Tongue (tissue), 2 donors: ENCODE results near the gene ZNF408. TPM values are rescaled to one million over a fixed set of nuclear protein-coding genes. Genes with fewer than 3 reads are reported as not detected.
"Not testable (repeated sequence)": the region's sequence is repeated elsewhere in the genome, so short reads cannot be mapped to it uniquely, and the experiment has no call there.

Experiments used
- DNase-seq: peaks from one replicate; pipeline ENCODE4 v3.0.0-alpha.2; 2015
- total RNA-seq: library from RNA; depleted of rRNA; stranded (reverse); fragments of >200 nt; gene quantifications from one replicate; pipeline ENCODE4 v1.2.3, GENCODE V29; 2014

Gene ZNF408
- 8.2 TPM for total RNA-seq

DNA sequence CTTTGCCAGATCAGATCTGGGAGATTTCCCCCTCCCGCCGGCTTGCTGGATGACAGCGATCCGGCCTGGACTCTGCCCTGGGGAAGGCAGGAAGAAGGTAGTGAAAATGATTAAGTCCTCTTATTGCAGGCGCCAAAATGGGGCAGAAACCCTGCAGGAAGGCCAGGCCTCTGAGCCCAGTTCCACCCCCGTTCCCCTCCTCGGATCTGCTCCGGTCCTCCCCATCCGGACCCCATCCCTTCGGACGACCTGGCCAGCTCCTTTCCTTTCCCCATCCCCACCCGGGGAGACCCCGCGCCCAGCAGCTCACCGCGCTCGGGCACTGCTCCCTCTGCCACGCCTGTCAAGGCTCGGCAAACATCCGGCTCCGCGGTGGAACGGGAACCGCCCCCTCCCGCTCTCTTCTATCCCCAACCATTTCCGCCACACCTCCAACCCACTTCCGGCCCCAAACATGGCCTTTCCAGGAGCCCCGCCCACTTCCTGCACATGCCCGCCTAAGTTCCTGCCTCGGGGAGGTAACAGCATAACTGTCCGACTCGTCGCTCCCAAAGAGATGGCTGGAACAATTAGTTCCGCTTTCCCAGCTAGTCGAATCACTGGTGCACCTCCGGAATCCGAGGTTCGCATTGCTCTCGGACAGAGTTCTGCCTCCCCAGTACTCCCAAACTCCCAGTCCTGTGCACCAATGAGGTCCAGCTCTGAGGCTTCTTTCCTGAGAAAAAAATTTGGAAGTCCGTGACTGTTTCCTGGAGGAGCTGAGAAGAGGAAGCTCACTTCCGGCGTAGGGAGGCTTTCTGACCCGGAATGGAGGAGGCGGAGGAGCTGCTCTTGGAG, at the start of gene ZNF408, which contains the start of gene ARHGAP1:
ZNF408 (plus strand) TSS at position 791 of the 837 bp plus-strand sequence; CDS start at position 808, 17 bp downstream.
ARHGAP1 (minus strand) TSS at position 379 of the 837 bp plus-strand sequence. CDS start 4,512 bp downstream, outside the sequence.
- peak; percentile 100 for DNase-seq

DNA sequence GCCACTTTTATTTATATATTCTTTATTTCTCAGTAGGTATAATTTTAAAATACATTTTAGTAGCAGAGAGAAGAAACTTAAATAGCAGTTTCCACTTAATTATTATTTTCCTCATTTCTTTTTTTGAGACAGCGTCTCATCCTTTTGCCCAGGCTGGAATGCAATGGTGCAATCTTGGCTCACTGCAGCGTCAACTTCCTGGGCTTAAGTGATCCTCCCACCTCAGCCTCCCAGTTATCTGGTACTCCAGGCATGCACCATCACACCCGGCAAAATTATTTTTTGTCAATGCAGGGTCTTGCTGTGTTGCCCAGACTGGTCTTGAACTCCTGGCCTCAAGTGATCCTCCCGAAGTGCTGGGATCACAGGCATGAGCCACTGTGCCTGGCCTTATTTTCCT, 45.2 kb upstream of the ZNF408 start:
- no peak for DNase-seq

DNA sequence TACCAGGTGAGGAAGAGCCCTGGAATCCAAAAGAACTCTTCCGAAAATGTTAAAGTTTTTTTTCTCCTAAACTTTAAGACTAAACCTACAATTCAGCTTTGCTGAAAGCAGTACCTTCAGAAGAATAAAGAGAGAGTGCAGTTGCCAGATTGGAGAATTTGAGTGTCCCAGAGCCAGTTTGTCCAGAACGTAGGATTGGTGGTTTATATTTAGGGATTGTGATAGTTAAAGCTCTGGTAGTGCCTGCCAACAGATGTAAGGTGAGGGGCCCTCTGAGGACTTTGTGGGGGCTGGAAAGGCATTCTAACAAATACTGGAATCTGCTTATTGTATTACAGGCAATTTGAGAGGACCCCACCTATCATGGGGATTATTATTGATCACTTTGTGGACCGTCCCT, 43.6 kb upstream of the ZNF408 start:
- no peak for DNase-seq

DNA sequence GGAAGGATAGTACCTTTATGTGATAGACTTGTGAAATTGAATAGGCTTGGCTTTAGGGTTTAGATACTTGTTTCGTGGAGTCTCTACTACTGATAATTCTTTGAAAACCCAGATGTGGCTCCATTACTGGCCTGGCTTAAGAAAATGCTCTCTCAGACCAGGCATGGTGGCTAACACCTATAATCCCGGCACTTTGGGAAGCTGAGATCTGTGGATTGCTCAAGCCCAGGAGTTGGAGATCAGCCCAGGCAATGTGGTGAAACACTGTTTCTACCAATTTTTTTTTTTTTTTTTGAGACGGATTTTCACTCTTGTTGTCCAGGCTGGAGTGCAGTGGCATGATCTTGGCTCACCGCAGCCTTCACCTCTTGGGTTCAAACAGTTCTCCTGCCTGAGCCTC, 42.6 kb upstream of the ZNF408 start:
- no peak for DNase-seq

DNA sequence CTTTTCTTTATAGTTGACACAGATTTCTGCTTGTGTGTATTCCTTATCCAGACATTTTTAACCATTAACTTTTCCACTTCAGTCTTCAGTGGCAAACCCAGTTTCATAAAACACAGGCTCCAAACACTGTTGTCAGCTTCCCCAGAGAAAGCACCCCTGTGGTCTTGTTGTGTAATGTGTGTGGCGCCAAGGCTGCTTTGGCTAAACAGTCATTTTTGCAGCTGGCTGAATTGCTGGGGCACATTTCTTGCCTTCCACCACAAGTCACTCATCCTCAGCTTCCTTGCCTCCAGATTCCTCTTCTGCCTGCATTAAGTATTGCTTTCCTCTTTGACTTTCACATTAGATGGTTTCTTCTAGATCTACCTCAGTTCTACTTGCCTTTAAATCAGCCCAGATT, 40.9 kb upstream of the ZNF408 start:
- no peak for DNase-seq

DNA sequence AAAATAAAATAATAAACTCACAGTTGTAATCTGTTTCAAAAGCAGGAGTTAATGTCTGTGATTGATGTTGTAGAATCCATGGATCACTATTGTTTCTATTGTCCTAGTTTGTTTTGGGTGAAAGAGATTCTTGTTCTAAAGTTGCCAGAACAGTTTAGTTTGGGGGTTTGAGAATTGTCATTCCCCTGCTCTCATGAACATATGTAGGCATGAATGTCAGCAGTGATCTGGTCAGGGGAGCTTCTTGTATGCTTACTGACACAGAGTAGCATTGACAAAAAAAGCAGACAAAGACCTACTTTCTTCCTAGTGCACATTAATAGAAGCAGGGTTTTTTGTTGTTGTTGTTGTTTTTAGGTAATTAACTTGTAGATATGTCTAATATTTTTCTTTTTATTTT, 39.0 kb upstream of the ZNF408 start:
- DNase-seq, result no peak

DNA sequence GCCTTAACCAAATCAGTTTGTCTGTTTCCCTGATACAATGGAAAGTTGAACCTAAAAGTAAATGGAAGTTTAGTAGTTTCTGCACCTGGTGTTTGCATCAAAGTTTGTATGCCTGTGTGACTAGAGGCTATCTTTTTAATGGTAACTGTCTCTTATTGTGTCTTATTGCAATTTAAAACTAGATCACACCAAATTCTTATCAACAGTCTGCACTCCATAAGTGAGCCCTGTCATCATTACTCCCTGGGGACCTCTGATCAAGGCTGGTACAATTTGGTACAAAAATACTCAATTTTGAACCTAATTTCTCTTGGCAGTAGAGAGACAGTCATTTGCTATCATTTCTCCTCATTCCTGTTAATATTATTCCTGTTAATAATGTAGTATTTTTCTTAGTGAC, 38.5 kb upstream of the ZNF408 start:
- DNase-seq, result no peak

DNA sequence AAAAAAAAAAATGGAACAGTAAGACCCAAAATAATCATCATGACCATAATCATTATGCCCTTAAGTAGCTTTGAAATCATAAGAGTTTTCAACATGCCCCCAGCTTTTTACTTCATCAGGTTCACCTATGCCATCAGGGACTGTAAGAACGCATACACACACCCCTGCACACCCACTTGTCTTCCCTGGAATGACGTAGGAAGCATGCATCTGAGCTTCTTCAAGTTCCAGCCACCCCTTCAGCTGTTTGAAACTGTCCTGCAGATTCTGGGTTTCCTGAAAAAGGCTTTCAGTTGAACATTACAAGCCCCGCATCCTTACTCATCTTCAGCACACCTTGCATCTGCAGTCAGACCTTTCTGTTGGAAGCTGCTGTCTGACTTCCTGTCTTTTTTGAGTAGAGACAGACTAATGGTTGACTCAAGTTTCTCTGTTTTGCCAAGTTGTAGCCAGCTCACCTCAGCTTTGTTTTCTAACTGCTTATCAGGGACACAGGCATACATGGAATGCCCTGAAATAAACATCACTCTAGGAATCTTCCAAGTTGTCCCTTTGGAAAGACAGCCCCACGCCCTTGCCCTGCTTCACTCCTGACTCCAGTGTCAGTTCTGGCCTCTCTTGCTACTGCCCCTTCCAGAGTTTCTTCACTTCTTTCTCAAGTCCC, 37.4 kb upstream of the ZNF408 start:
- DNase-seq, result no peak

DNA sequence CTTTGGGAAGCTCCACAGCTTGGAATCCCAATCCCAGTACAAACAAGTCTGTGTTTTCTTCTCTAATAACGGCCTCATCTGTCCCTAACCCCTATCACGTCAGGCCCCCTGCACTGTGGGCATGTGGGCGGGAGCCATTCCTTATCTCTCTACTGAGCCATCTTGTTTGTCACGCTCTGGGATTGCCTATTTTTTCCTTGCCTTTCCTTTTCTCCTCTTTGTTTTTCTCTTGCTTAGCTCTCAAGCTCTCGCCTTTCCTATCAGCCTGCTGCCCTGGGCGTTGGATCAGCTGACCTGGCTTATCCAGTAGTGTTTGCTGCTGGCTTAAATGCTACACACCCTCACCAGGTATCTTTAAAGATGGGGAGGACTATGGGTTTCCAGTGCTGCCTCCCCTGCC, 36.2 kb upstream of the ZNF408 start:
- no peak for DNase-seq

DNA sequence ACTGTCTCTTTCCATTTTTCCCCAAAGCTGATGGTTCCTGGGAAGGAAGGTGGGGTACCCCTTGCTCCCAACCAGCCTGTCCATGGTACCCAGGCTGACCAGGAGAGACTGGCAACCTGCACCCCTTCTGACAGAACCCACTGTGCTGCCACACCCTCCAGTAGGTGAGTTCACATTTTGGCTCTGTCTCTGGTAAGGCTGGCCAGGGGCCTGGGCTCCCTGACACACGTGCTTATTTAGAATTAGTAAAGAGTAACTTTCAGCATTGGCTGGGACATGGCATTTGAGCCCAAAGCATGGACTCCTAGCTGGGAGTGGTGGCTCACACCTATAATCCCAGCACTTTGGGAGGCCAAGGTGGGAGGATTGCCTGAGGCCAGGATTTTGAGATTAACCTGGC, 35.5 kb upstream of the ZNF408 start:
- no peak for DNase-seq

DNA sequence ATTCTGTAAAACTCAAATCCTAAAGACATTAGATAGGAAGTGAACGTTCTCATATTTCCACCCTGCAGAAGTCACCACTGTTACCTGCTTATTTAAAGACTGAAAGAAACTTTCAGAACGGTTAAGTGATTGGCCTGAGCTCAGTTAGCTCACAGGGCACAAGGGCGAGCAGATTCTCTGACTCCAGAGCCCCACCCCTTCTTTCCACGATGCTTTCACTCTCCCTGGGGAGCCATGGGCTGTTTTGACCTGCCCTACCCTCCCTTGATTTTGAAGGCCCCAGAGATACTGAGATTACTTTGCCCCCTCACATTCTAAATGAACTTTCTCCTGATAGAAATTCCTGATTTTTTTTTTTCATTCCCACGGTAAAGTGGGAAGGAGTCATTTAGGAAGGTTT, 34.3 kb upstream of the ZNF408 start:
- peak; percentile 18 for DNase-seq

DNA sequence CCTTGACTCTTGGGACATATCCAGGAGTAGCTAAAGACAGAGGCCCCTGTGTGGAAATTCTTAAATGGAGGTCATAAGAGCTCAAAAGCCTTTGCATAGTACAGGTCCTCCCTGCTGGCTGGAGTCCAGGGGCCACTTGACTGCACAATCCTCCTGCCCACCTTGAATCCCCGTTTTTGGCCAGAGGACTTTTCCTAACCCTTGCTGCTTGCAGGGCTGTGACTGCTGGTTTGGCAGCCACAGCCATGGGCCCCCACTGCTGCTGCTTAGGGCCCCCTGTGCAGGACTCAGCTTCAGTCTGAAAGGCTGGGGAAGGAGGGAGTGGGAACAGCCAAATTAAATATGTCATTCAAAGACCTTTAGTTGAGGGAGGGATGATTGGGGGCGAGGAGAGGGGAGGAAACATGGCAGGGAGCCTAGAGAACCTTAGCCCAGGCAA, 33.8 kb upstream of the ZNF408 start:
- DNase-seq, result peak; percentile 61

DNA sequence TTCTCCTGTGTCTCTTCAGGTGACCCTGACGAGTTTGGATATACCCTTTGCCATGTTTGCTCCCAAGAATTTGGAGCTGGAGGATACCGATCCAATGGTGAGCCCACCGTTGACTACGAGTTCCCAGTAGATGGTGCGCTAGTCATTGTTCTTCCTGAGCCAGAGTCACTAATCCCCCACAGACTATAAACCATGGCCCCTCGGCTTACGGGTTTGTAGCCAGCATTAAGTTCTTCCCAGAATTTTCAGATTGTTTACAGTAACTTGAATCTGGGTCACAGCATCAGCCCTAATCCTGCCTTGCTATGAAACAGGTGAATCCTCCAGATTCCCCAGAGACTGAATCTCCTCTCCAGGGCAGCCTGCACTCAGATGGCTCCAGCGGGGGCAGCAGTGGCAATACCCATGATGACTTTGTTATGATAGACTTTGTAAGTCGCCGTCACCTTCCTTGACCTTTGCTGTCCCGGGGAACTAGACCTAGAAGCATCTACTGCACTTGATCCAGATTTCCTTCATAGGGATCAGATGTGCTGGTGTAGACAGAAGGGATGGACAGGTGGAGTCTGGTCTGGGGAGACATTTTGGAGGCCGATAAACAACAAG, 32.2 kb upstream of the ZNF408 start:
- DNase-seq, result no peak

DNA sequence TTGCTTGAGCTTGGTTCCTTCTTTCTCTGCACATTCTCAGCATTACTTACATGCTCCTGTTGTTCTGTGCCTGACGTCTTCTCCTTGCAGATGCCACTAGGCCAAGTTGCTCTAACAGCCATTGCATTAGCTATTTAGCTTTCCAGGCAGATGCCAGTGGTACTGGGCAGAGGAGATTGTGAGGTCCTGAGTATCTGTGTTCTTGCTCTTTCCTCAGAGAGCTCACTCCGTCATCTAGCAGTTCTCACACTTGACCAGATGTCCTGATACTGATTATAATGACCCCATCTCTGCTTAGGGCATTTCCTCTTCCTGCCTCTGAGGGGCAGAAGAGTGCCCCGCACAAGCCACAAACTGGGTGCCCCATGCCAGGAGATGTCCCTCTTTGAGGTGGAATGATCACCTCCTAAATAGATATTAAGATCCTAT, 31.1 kb upstream of the ZNF408 start:
- DNase-seq, result no peak

DNA sequence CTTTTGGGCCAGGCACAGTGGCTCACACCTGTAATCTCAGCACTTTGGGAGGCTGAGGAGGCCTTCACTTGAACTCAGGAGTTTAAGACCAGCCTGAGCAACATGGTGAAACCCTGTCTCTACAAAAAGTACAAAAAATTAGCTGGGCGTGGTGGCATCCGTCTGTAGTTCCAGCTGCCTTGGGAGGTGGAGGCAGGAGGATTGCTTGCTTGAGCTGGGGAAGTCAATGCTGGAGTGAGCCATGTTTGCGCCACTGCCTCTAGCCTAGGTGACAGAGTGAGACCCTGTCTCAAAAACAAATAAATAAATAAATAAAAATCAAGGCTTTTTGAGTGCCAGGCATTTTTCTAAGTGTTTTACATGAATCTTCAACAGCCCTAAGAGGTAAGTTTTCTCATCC, 30.3 kb upstream of the ZNF408 start:
- DNase-seq, result not testable (repeated sequence)

DNA sequence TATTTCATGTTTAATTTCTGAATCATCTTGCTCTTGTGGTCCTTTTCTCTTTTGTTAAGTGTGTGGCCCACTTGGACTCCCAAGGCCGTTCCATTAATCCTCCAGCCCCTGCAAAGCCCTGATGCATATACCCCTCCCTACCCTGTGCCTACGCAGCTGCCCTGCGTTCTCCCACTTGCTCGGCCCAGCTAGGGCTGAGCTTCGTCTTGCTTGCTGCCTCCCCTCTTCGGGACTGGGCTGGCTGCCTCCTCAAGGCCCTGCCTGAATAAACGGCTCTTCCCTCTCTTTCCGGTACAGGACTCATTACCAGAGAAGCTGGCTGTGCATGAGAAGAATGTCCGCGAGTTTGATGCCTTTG, 28.9 kb upstream of the ZNF408 start:
- peak; percentile 9 for DNase-seq

DNA sequence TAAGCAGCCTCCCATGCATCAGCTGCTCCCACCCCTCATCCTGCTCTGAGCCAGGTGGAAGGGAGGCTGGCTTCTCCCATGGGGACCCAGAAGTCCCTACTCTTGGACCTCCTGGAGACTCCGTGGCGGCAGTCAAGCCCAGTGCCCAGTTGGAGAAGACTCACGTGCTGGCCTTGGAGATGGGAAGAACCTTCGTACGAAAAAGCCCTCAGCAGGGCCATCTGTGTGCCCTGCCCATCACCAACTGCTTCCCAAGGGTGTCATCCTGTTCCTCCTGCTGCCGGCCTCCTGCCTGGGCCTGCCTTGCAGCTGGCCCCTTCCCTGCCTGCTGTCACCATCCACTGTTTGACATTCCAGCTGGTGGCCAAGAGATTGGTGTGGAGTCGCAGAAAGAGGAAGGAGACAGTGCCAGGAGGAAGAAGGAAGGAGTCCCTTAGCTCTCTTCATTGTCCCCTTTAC, 28.4 kb upstream of the ZNF408 start:
- DNase-seq, result peak; percentile 67

DNA sequence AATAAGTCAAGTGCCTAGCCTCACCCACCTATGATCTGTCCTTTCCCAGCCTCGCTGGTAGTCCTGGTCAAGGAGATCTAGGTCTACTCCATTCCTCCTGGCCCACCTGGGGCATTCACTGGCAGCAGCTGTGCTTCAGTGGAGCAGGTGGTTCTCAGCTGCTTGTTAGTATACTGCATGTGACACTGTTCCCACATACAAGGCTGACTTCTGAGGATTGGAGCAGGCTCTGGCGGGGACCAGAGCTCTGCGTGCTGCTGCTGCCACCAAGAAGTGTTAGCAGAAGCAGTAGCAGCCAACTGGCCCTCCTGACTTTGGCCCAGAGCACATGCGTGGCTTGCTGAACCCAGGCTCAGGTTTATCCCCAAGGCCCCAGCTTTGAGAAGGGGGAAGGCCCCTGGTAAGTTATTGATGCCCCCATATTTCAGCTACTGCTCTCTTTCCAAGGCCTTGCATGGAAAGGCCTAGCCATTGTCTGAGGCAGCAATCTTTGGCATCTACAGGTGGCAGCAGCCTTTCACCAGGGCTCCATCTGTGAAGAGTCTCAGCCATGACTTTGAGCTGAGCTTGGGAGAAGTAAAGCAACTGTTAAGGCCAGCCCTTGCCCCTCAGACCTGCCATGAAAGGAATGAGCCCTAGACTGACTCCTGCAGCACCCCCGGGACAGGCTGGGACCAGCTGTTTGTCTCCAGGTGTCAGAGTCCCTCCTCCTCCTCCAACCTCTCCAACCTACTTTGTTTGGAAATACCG, 26.9 kb upstream of the ZNF408 start:
- DNase-seq, result peak; percentile 47

DNA sequence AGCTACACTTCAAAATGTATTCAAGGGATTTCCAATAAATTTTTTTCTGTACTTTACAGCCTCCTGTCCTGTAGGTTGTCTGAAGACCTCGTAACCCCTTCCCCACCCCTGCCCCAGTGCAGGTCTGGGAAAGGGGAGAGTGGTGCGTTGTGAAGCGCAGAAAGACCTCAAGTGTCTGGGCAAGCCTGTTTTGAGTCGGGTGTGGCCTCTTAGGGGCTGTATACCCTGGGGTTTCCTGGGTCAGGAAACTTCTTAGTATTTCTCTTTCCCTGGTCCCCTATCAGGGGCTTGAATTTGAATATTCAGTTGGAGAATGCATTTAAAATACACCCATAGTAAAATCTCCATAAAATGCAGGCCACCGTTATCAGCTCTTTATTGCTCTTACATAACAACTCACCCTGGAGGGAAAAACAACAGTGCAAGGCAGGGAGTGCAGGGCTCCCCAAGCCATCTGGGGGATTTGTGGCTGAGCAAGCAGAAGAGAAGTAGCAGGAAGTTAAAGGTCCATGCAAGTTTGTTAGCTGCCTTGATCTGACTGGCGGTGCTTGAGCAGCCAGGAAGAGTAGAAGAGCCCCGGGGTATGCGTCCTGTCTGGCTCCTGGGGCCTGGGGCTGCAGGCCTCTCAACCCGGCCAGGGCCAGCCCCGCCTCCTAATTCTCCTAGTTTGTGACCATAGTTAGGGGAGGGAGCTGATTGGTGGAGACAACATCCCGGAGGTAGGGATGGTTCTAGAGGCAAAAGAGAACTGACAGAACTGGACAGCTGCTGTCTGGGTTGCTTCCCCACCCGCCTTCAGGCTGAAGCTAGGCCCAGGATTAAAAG, 26.2 kb upstream of the ZNF408 start:
- DNase-seq, result peak; percentile 87

DNA sequence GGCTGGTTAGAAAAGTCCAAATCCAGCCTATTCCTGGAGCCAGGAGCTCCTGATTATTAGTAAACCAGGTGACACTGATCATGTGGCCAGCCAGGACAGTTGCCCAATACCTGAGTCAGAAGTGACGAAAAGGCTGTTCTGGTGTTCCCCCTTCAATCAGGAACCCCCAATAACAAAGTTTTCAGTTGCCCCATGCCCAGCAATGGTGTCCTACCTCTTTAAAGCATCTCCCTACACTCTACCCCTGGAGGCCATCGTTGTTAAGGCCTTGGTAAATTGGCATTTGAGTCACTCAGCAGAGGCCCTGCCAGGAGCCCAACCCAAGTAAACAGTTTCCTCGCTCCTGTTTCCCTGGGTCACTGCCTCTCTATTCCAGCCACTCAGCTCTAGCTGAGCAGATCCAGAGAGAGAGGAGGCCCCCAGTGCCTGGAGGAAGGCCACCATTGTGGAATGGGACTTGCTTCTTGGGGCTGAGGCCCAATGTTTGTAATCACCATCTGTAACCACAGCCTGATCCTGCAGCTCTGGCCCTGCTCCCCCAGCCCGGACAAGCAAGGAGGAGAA, 25.5 kb upstream of the ZNF408 start:
- DNase-seq, result peak; percentile 79

DNA sequence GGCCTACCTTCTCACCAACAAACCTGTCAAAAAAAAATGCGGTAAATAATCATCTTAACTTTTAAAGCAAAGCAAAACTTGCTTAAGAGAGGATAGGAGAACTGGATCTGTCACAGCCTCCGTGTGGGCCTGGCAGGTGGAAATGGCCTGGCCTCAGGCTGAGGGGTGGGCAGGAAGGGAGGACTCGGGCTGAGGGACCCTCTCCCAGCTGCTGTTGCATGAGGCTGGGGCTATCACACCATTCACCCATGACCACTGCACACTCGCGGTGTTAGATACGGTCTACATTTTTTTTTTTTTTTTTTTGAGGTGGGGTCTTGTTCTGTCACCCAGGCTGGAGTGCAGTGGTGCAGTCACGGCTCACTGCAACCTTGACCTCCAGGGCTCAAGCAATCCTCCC, 24.9 kb upstream of the ZNF408 start:
- no peak for DNase-seq
